ENCODE results near the gene AMBRA1.

Gene AMBRA1

GRCh38 chr11:46362156-46363030, 231.4 kb downstream of the AMBRA1 start:
- DNase-seq, result no peak

- no peak for DNase-seq
These were observed 232.3 kb downstream of the AMBRA1 start for GRCh38 chr11:46361283-46362155.

GRCh38 chr11:46360878-46361277, 232.9 kb downstream of the AMBRA1 start:
- DNase-seq, result no peak

GRCh38 chr11:46359953-46360352, 233.9 kb downstream of the AMBRA1 start:
- no peak for DNase-seq

- DNase-seq, result no peak
These were observed 236.3 kb downstream of the AMBRA1 start for GRCh38 chr11:46357483-46357936.

- DNase-seq, result no peak
These were observed 236.8 kb downstream of the AMBRA1 start for GRCh38 chr11:46356924-46357482.

GRCh38 chr11:46353698-46354097, 240.1 kb downstream of the AMBRA1 start:
- DNase-seq, result no peak

- no peak for DNase-seq
These were observed 241.6 kb downstream of the AMBRA1 start for GRCh38 chr11:46352063-46352841.

GRCh38 chr11:46351606-46352005, 242.2 kb downstream of the AMBRA1 start:
- no peak for DNase-seq

GRCh38 chr11:46351148-46351547, 242.7 kb downstream of the AMBRA1 start:
- DNase-seq, result no peak

- no peak for DNase-seq
These were observed 243.1 kb downstream of the AMBRA1 start for GRCh38 chr11:46350695-46351094.

GRCh38 chr11:46348566-46349401, 245.0 kb downstream of the AMBRA1 start:
- DNase-seq, result peak; percentile 23

- no peak for DNase-seq
These were observed 246.0 kb downstream of the AMBRA1 start for GRCh38 chr11:46347637-46348311.

GRCh38 chr11:46346886-46347636, 246.8 kb downstream of the AMBRA1 start, which contains the start of gene DGKZ:
TSS of gene DGKZ (plus strand) at chr11:46347463. CDS start at chr11:46347660, 197 bp downstream.
- DNase-seq, result peak; percentile 83

All from NCI-H345 (cell line).